ENCODE results near the gene MAPK1. TPM values are rescaled to one million over a fixed set of nuclear protein-coding genes. Genes with fewer than 3 reads are reported as not detected.
"Not testable (repeated sequence)": the region's sequence is repeated elsewhere in the genome, so short reads cannot be mapped to it uniquely, and the experiment has no call there.

The MAPK1 gene
- total RNA-seq, 1 experiment from 2014 or later = 90.3 TPM

DNA sequence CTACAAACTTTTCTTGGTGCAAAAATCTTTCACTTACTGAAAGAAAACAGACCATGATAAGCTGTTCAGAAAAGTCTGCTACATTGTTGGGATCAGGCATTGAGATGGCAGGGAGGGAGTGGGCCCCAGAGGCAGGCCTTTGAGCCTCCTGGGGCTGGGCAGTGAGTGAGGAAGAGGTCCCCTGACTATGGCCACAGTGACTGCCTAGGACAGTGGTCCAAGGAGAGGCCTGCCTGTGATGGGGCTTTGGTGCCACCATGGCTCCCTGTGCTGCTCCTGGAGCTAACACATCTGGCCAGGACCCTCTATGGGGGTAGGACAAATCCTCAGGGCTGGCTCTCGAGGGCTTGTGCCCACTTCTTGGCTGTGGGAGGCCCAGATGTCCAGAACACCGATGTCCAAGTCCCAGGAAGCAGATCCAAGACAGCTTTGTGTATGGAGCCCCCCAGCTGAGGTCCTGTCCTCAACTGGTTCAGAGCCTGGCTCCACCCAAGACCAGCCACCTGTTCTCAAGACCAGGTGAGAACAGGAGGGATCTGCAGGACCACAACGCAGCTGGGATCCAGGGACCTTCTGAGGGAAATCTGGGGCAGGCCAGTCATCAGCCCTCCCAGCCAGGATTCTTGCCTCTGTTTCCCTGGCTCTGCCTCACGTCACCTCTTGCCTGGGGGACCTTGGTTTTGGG, 48.3 kb upstream of the MAPK1 start:
- Histone ChIP-seq H3K4me1 (ENCODE audit: insufficient read depth, low read length) (peaks cover 2% of the 10 kb centered on the region; the same call in 1 of the 2 replicates), H3K56ac (ENCODE audit: insufficient read length, low read depth, low read length) (no peak overlapping the region), H2BK20ac (ENCODE audit: low read depth, low read length, poor library complexity, severe bottlenecking) (no peak overlapping the region), H2AFZ (ENCODE audit: low read length) (no peak overlapping the region), H2AK5ac (ENCODE audit: insufficient read length, low read length) (no peak overlapping the region), H3K27ac (ENCODE audit: insufficient read length, low read depth, low read length) (no peak overlapping the region), H3K23me2 (ENCODE audit: insufficient read length, low read depth, low read length, poor library complexity, severe bottlenecking) (no peaks in the 10 kb centered on the region), H4K91ac (ENCODE audit: insufficient read length, low read depth, low read length) (no peak overlapping the region), H2BK5ac (ENCODE audit: insufficient read length, low read length) (no peak overlapping the region), H4K5ac (ENCODE audit: insufficient read length, low read depth, low read length) (no peak overlapping the region), H2BK15ac (ENCODE audit: low read depth, low read length) (no peak overlapping the region), H4K8ac (replicated peaks; ENCODE audit: insufficient read length, low read depth, low read length) (no peak overlapping the region), H3K27me3 (ENCODE audit: insufficient read depth, low read length) (no peaks in the 10 kb centered on the region), H3K14ac (ENCODE audit: insufficient read depth, low read length) (no peak overlapping the region), H3K9me3 (ENCODE audit: control insufficient read depth, low read depth, low read length) (no peaks in the 10 kb centered on the region), H3K4ac (ENCODE audit: low read depth, low read length) (no peak overlapping the region), H3K23ac (ENCODE audit: insufficient read length, low read depth, low read length) (no peak overlapping the region), H2BK120ac (ENCODE audit: low read depth, low read length, poor library complexity, severe bottlenecking) (no peak overlapping the region), H3K9ac (ENCODE audit: extremely low read depth, insufficient read length, low read length) (no peak overlapping the region), H3T11ph (ENCODE audit: low read length) (no peak overlapping the region), H2BK12ac (ENCODE audit: insufficient read length, low read depth, low read length) (no peak overlapping the region), H3K4me2 (ENCODE audit: insufficient read depth, insufficient read length, low read length) (no peak overlapping the region), H4K20me1 (ENCODE audit: control insufficient read depth, insufficient read depth, insufficient read length) (no peaks in the 10 kb centered on the region), H3K79me1 (ENCODE audit: insufficient read depth, low read depth, low read length, poor library complexity, severe bottlenecking) (no peaks in the 10 kb centered on the region), H3K18ac (ENCODE audit: insufficient read length, low read depth, low read length) (no peak overlapping the region), H3K79me2 (ENCODE audit: insufficient read depth, low read length) (no peaks in the 10 kb centered on the region)
- no peak overlapping the region for H3K4me3 Mint-ChIP-seq
- no peaks in the 10 kb centered on the region for H3K36me3 Mint-ChIP-seq (ENCODE audit: insufficient read depth in 1 of 3, low read depth in 3 of 3)
- no peak for DNase-seq
- no peaks in the 10 kb centered on the region for H3K9me3 Mint-ChIP-seq
- TF ChIP-seq, protein P1, sequence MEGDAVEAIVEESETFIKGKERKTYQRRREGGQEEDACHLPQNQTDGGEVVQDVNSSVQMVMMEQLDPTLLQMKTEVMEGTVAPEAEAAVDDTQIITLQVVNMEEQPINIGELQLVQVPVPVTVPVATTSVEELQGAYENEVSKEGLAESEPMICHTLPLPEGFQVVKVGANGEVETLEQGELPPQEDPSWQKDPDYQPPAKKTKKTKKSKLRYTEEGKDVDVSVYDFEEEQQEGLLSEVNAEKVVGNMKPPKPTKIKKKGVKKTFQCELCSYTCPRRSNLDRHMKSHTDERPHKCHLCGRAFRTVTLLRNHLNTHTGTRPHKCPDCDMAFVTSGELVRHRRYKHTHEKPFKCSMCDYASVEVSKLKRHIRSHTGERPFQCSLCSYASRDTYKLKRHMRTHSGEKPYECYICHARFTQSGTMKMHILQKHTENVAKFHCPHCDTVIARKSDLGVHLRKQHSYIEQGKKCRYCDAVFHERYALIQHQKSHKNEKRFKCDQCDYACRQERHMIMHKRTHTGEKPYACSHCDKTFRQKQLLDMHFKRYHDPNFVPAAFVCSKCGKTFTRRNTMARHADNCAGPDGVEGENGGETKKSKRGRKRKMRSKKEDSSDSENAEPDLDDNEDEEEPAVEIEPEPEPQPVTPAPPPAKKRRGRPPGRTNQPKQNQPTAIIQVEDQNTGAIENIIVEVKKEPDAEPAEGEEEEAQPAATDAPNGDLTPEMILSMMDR (conservative IDR thresholded peaks at IDR 0.05) = no peak
- H3K27ac Mint-ChIP-seq = no peak overlapping the region
- H3K27me3 Mint-ChIP-seq (ENCODE audit: low read depth) = peaks cover 6% of the 10 kb centered on the region
- H3K4me1 Mint-ChIP-seq = peaks cover 32 to 37% of the 10 kb centered on the region in 2 experiments
- no CpG with 5 or more reads among the region's 4 CpGs for WGBS (ENCODE audit: extremely low coverage, insufficient read length, low lambda C conversion rate)

DNA sequence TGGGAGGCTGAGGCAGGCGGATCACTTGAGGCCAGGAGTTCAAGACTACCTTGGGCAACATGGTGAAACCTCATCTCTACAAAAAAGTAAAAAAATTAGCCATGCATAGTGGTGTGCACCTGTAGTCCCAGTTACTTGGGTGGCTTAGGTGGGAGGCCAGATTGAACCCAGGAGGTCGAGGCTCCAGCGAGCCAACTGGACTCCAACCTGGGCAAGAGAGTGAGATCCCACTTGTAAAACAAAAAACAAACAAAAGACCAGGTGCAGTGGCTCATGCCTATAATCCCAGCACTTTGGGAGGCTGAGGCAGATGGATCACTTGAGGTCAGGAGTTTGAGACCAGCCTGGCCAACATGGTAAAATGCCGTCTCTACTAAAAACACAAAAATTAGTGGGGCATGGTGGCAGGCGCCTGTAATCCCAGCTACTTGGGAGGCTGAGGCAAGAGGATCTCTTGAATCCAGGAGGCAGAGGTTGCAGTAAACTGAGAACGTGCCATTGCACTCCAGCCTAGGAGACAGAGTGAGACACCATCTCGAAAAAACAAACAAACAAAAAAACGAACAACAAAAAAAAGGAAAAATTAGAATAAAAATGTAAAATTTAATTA, 46.7 kb upstream of the MAPK1 start:
- not testable (repeated sequence) for H3K4me2 ChIP-seq (ENCODE audit: insufficient read depth, insufficient read length, low read length); H3K4me1 ChIP-seq (ENCODE audit: insufficient read depth, low read length); H3K79me1 ChIP-seq (ENCODE audit: insufficient read depth, low read depth, low read length, poor library complexity, severe bottlenecking); H3K36me3 Mint-ChIP-seq (ENCODE audit: insufficient read depth in 1 of 3, low read depth in 3 of 3); H4K5ac ChIP-seq (ENCODE audit: insufficient read length, low read depth, low read length); H2AK5ac ChIP-seq (ENCODE audit: insufficient read length, low read length); H3K4me3 Mint-ChIP-seq; H3K14ac ChIP-seq (ENCODE audit: insufficient read depth, low read length); H3K27ac Mint-ChIP-seq; H3K56ac ChIP-seq (ENCODE audit: insufficient read length, low read depth, low read length); H3K18ac ChIP-seq (ENCODE audit: insufficient read length, low read depth, low read length); H2BK20ac ChIP-seq (ENCODE audit: low read depth, low read length, poor library complexity, severe bottlenecking); H2BK5ac ChIP-seq (ENCODE audit: insufficient read length, low read length); H3K9me3 Mint-ChIP-seq; H2BK12ac ChIP-seq (ENCODE audit: insufficient read length, low read depth, low read length); H3K23me2 ChIP-seq (ENCODE audit: insufficient read length, low read depth, low read length, poor library complexity, severe bottlenecking); H4K8ac ChIP-seq (replicated peaks; ENCODE audit: insufficient read length, low read depth, low read length); H4K20me1 ChIP-seq (ENCODE audit: control insufficient read depth, insufficient read depth, insufficient read length); H3K4ac ChIP-seq (ENCODE audit: low read depth, low read length); DNase-seq; H3K23ac ChIP-seq (ENCODE audit: insufficient read length, low read depth, low read length); H2AFZ ChIP-seq (ENCODE audit: low read length); H3K27ac ChIP-seq (ENCODE audit: insufficient read length, low read depth, low read length); H2BK120ac ChIP-seq (ENCODE audit: low read depth, low read length, poor library complexity, severe bottlenecking); H3K79me2 ChIP-seq (ENCODE audit: insufficient read depth, low read length); H3K27me3 ChIP-seq (ENCODE audit: insufficient read depth, low read length); H4K91ac ChIP-seq (ENCODE audit: insufficient read length, low read depth, low read length); H3K9me3 ChIP-seq (ENCODE audit: control insufficient read depth, low read depth, low read length); H3K9ac ChIP-seq (ENCODE audit: extremely low read depth, insufficient read length, low read length); H3T11ph ChIP-seq (ENCODE audit: low read length); H2BK15ac ChIP-seq (ENCODE audit: low read depth, low read length)
- Mint-ChIP-seq H3K4me1 (peaks cover 16 to 21% of the 10 kb centered on the region in 2 experiments), H3K27me3 (ENCODE audit: low read depth) (peaks cover 16% of the 10 kb centered on the region)
- no CpG with 5 or more reads among the region's 8 CpGs for WGBS (ENCODE audit: extremely low coverage, insufficient read length, low lambda C conversion rate)

Measured in H9 (cell line).